Heart left ventricle (tissue), 16 donors: ENCODE results near the gene OCIAD2. TPM values are rescaled to one million over a fixed set of nuclear protein-coding genes. Genes with fewer than 3 reads are reported as not detected.
"Not testable (repeated sequence)": the region's sequence is repeated elsewhere in the genome, so short reads cannot be mapped to it uniquely, and the experiment has no call there.

Experiments used
- ATAC-seq, 4 donors: fragments of 200-7000 bp; cut with Tn5 transposase; one replicate each; pipeline ENCODE4 v1.9.1; 2020 to 2022; ENCODE audit warnings: moderate library complexity in 4 of 4, mild to moderate bottlenecking in 3 of 4, moderate number of reproducible peaks in 1 of 4
- DNase-seq, 5 donors: peaks; one replicate each; pipeline ENCODE4 v3.0.0-alpha.2; 2020
- H3K27ac ChIP-seq, 12 donors: fragments of 200-600 bp; sonication (generic) in 4 of 12; one replicate each; pipeline versions ENCODE4 v1.5.0 to v1.8.0; 2016 to 2022; ENCODE audit warnings: mild to moderate bottlenecking in 2 of 12
- H3K27me3 ChIP-seq, 9 donors: fragments of 200-600 bp; sonication (generic) in 2 of 9; one replicate each; pipeline versions ENCODE4 v1.5.1 to v1.8.0; 2016 to 2022; ENCODE audit warnings: mild to moderate bottlenecking in 3 of 9
- H3K36me3 ChIP-seq, 9 donors: fragments of 200-600 bp; sonication (generic) in 2 of 9; one replicate each; pipeline versions ENCODE4 v1.5.0 to v1.8.0; 2018 to 2022; ENCODE audit warnings: mild to moderate bottlenecking in 2 of 9
- H3K4me1 ChIP-seq, 12 donors: fragments of 200-600 bp; sonication (generic) in 4 of 12; one replicate each; pipeline versions ENCODE4 v1.5.0 to v1.8.0; 2016 to 2022; ENCODE audit warnings: mild to moderate bottlenecking in 3 of 12
- H3K4me3 ChIP-seq, 12 donors: fragments of 200-600 bp; sonication (generic) in 4 of 12; one replicate each; pipeline versions ENCODE4 v1.5.0 to v1.8.0; 2017 to 2022; ENCODE audit warnings: mild to moderate bottlenecking in 9 of 12, moderate library complexity in 4 of 12
- H3K9me3 ChIP-seq, 12 donors: fragments of 200-600 bp; sonication (generic) in 4 of 12; one replicate each; pipeline versions ENCODE4 v1.5.0 to v1.8.0; 2016 to 2022; ENCODE audit warnings: mild to moderate bottlenecking in 1 of 12
- POLR2A ChIP-seq, 2 donors: fragments of 450-650 bp; IDR thresholded peaks; one replicate each; pipeline ENCODE4 v1.6.1; 2017; ENCODE audit warnings: antibody characterized with exemption in 2 of 2, mild to moderate bottlenecking in 2 of 2, moderate library complexity in 2 of 2
- WGBS, 4 donors: extraction: QIAGEN DNeasy Blood & Tissue Kit in 2 of 4; methylation state at CpG; one replicate each; pipeline versions ENCODE4 v1.1.5 to v1.1.7; 2013 to 2018; 5-methylcytosine and 5-hydroxymethylcytosine counted together
- intact Hi-C, 10 donors: fragments of 100-400 bp; cut with DNase I; formaldehyde crosslinking; loops; one replicate each; pipeline versions ENCODE4 v1.11.1 to v1.14.2; 2022
- polyA plus RNA-seq, 2 donors: library from polyadenylated mRNA; stranded (reverse); fragments of 200-250 nt; gene quantifications; one replicate each; pipeline ENCODE4 v1.2.3, GENCODE V29; 2013
- total RNA-seq, 9 donors: library from RNA; depleted of rRNA in 2 of 9; stranded (reverse); fragments of >200 nt in 2 of 9; fragmentation: NEBNext Ultra II Directional in 3 of 9; extraction: Animal tissue kit (Norgen Biotek cat#: 25700) in 3 of 9; gene quantifications; one replicate each; pipeline versions ENCODE4 v1.1.0 to v1.2.4, GENCODE V29; 2016 to 2023
- TF ChIP-seq, protein P1 (sequence below), 12 donors: fragments of 200-600 bp; sonication (generic) in 4 of 12; IDR thresholded peaks; one replicate each; pipeline versions ENCODE4 v1.5.0 to v1.8.0; 2018 to 2022; ENCODE audit warnings: antibody characterized with exemption in 12 of 12, mild to moderate bottlenecking in 5 of 12
- donor health status: ischemic (EF 13 %, LVEDD 7.1; RV severe dilation, severe dysfunction).
- donor health status: healthy with polysubstance abuse.
- donor health status: DM: no; HTN: yes; CAD: no.
- donor health status: DM: no; HTN: no; CAD: no.
- donor health status: ischemic (EF 25% LVEDD 6.9; RV normal size, moderate dysfunction).
- donor health status: ischemic (EF 25% LVEDD 5.7; RV mildly dilated, moderate dysfunction).
- donor health status: healthy.
- donor health status: DM: yes; HTN: yes; CAD: no.
- donor health status: ischemic (EF 35%, LVEDD 5.7; RV mildly dilated, moderate dysfunction).
- donor health status: nonischemic (EF 11% LVEDD 7.7; RV severe dilation, severe dysfunction).
- donor health status: DM: yes; HTN: yes; CAD: no.
- donor health status: PGD.
- donor health status: ischemic (EF 29% LVEDD 5.4; RV normal size, mild dysfunction).
- donor health status: nonischemic (EF 23%, LVEDD 6.1; RV moderate dilation, normal function).

Gene OCIAD2
- total and polyA plus RNA-seq, 11 donors = 14.4 to 47.9 (median 22.7) TPM

DNA sequence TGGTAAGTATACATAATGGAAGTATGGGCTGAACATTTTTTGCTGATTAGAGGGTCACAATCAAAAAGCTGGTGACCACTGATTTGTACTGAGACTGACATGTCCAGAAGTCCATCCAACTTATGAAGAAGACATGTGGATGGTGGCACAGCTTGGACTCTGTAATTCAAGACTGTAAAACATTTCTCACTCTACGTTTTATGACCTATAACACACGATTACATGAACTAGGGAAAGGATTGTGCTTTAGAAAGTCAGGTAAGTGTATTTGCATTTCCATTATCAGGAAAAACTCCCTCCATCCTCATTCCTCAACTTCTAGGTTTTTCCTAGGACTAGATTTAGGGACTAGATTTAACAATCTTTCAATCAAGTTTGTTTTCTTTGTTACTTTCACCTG is 30.5 kb upstream of the OCIAD2 start:
- Histone ChIP-seq H3K9me3 (peaks cover 0 to 22% (median 7%) of the 10 kb centered on the region in 12 donors), H3K36me3 (no peaks in the 10 kb centered on the region), H3K4me1 (no peaks in the 10 kb centered on the region), H3K27me3 (no peaks in the 10 kb centered on the region), H3K4me3 (no peak overlapping the region), H3K27ac (no peak overlapping the region)
- TF ChIP-seq POLR2A (IDR thresholded peaks at IDR 0.05) = no peak
- TF ChIP-seq, protein P1, sequence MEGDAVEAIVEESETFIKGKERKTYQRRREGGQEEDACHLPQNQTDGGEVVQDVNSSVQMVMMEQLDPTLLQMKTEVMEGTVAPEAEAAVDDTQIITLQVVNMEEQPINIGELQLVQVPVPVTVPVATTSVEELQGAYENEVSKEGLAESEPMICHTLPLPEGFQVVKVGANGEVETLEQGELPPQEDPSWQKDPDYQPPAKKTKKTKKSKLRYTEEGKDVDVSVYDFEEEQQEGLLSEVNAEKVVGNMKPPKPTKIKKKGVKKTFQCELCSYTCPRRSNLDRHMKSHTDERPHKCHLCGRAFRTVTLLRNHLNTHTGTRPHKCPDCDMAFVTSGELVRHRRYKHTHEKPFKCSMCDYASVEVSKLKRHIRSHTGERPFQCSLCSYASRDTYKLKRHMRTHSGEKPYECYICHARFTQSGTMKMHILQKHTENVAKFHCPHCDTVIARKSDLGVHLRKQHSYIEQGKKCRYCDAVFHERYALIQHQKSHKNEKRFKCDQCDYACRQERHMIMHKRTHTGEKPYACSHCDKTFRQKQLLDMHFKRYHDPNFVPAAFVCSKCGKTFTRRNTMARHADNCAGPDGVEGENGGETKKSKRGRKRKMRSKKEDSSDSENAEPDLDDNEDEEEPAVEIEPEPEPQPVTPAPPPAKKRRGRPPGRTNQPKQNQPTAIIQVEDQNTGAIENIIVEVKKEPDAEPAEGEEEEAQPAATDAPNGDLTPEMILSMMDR (IDR thresholded peaks at IDR 0.05) = no peak
- WGBS, 4 donors = 77 to 90% (median 83%) methylated on average over 2 of the region's 2 CpGs
- DNase-seq (no peak), ATAC-seq (no peak)
- intact Hi-C loops = no loop called here

DNA sequence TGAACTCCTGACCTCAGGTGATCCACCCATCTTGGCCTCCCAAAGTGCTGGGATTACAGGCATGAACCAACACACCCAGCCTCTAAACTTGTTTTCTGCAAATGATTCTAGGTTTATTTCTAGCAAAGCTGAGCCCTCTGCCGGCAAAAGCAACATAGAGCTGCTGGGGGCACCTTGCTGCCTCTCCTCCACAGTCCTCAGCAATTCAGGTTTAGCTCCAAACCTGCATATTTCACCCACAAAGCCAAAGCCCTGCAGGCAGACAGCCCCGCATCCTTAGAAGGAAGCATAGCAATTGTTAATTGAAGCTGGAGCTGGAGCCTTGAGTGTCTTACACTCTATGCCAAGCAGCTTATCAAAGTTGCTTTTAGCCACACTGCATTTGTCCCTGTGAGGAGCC is 24.9 kb upstream of the OCIAD2 start:
- Histone ChIP-seq H3K27me3 (no peaks in the 10 kb centered on the region), H3K4me3 (no peak overlapping the region), H3K9me3 (no peaks in the 10 kb centered on the region), H3K4me1 (no peaks in the 10 kb centered on the region), H3K27ac (no peak overlapping the region), H3K36me3 (no peaks in the 10 kb centered on the region)
- intact Hi-C loops = no loop called here
- WGBS, 4 donors = 87 to 95% (median 89%) methylated on average over 1 to 2 of the region's 2 CpGs
- no peak for DNase-seq
- TF ChIP-seq, protein P1 (IDR thresholded peaks at IDR 0.05) = no peak
- TF ChIP-seq POLR2A (IDR thresholded peaks at IDR 0.05) = no peak
- ATAC-seq = no peak

DNA sequence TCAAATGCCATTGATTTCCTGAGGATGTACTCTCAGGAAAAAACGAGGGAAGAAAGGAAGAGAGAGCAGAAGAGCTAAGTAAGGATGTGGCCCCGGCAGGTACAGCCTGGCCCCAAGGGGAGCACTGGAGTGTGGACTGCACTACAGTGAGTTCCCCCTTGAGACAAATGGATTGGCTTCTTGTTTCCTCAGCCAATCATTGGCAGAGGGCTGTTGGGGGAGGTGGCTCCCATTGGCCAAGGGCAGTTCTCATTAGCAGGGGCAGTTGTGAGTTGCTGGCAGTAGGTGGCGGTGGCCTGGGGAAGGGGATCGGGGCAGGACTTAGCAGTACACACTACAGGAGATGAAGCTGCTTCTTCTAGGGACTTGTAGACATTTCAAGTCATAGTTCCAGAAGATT is 24.1 kb upstream of the OCIAD2 start:
- intact Hi-C loops = no loop called here
- no peak for ATAC-seq
- no peaks in the 10 kb centered on the region for H3K27me3 ChIP-seq

DNA sequence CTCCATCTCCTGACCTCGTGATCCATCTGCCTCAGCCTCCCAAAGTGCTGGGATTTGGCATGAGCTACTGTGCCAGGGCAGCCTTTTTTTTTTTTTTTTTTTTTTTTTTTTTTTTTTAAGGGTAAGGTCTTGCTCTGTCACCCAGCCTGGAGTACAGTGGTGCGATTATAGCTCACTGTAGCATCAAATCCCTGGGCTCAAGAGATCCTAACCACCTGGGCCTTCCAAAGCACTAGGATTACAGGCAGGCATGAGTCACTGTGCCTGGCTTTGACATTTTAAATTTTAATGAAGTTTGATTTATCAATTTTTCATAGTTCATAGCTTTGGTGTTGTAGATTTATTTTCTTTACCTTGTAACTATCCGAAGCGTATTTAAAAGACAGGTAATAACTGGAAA is 17.8 kb upstream of the OCIAD2 start:
- Histone ChIP-seq H3K27me3 (no peaks in the 10 kb centered on the region), H3K4me1 (no peaks in the 10 kb centered on the region), H3K4me3 (no peak overlapping the region), H3K9me3 (no peaks in the 10 kb centered on the region), H3K36me3 (no peaks in the 10 kb centered on the region), H3K27ac (no peak overlapping the region)
- WGBS, 4 donors = 91% methylated on average over 4 of the region's 4 CpGs
- TF ChIP-seq, protein P1 (IDR thresholded peaks at IDR 0.05) = no peak
- TF ChIP-seq POLR2A (IDR thresholded peaks at IDR 0.05) = no peak
- DNase-seq (no peak), ATAC-seq (no peak)
- intact Hi-C loops = no loop called here

More for the DNA sequence above, 24.1 kb upstream of the OCIAD2 start:
- H3K36me3 ChIP-seq = no peaks in the 10 kb centered on the region
- no peaks in the 10 kb centered on the region for H3K4me1 ChIP-seq
- 80 to 84% (median 81%) methylated on average over 4 of the region's 4 CpGs for WGBS, 4 donors
- H3K27ac ChIP-seq = no peak overlapping the region
- TF ChIP-seq, protein P1 (IDR thresholded peaks at IDR 0.05) = no peak
- no peak for TF ChIP-seq POLR2A (IDR thresholded peaks at IDR 0.05)
- no peaks in the 10 kb centered on the region for H3K9me3 ChIP-seq
- no peak overlapping the region for H3K4me3 ChIP-seq
- DNase-seq = no peak

DNA sequence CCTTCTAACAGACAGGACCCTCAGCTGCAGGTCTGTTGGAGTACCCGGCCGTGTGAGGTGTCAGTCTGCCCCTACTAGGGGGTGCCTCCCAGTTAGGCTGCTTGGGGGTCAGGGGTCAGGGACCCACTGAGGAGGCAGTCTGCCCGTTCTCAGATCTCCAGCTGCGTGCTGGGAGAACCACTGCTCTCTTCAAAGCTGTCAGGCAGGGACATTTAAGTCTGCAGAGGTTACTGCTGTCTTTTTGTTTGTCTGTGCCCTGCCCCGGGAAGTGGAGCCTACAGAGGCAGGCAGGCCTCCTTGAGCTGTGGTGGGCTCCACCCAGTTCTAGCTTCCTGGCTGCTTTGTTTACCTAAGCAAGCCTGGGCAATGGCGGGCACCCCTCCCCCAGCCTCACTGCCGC is 16.5 kb upstream of the OCIAD2 start:
- H3K27me3 ChIP-seq, intact Hi-C loops, H3K4me1 ChIP-seq, H3K9me3 ChIP-seq, ATAC-seq, H3K27ac ChIP-seq, H3K4me3 ChIP-seq, DNase-seq, H3K36me3 ChIP-seq: not testable (repeated sequence)
- WGBS, 4 donors = 86 to 91% (median 88%) methylated on average over 4 to 6 of the region's 7 CpGs
